Hepatocyte (in vitro differentiated cells): ENCODE results near the gene VASH2. TPM values are rescaled to one million over a fixed set of nuclear protein-coding genes. Genes with fewer than 3 reads are reported as not detected.

Experiments used
- DNase-seq: peaks from one replicate; pipeline ENCODE4 v3.0.0-alpha.2; 2016; ENCODE audit warnings: low spot score
- H2AFZ ChIP-seq: fragments of 200-600 bp; sonication (generic); 2 replicates; pipeline ENCODE4 v1.6.0; 2016; ENCODE audit warnings: antibody characterized with exemption, mild to moderate bottlenecking
- H3K27ac ChIP-seq: fragments of 200-600 bp; sonication (generic); 2 replicates; pipeline ENCODE4 v1.5.1; 2016; ENCODE audit warnings: mild to moderate bottlenecking
- H3K27me3 ChIP-seq: fragments of 200-600 bp; sonication (generic); 2 replicates; pipeline ENCODE4 v1.6.1; 2016
- H3K36me3 ChIP-seq: fragments of 200-600 bp; sonication (generic); replicated peaks from 2 replicates; pipeline ENCODE4 v1.5.1; 2016; ENCODE audit warnings: low read depth; ENCODE audit not compliant: insufficient read depth
- H3K4me1 ChIP-seq: fragments of 200-600 bp; sonication (generic); 2 replicates; pipeline ENCODE4 v1.5.1; 2016; ENCODE audit warnings: mild to moderate bottlenecking, moderate library complexity; ENCODE audit not compliant: insufficient read depth
- H3K4me2 ChIP-seq: fragments of 200-600 bp; sonication (generic); 2 replicates; pipeline ENCODE4 v1.6.0; 2016
- H3K4me3 ChIP-seq: fragments of 200-600 bp; sonication (generic); 2 replicates; pipeline ENCODE4 v1.5.1; 2016; ENCODE audit warnings: mild to moderate bottlenecking
- H3K79me2 ChIP-seq: fragments of 200-600 bp; sonication (generic); 2 replicates; pipeline ENCODE4 v1.6.0; 2017; ENCODE audit warnings: mild to moderate bottlenecking
- H3K9me2 ChIP-seq: fragments of 200-600 bp; sonication (generic); replicated peaks from 2 replicates; pipeline ENCODE4 v1.6.0; 2017; ENCODE audit warnings: mild to moderate bottlenecking; ENCODE audit not compliant: insufficient read depth
- H3K9me3 ChIP-seq: fragments of 200-600 bp; sonication (generic); 2 replicates; pipeline ENCODE4 v1.5.1; 2016; ENCODE audit warnings: low read depth, mild to moderate bottlenecking
- H4K20me1 ChIP-seq: fragments of 200-600 bp; sonication (generic); 2 replicates; pipeline ENCODE4 v1.6.0; 2016; ENCODE audit warnings: mild to moderate bottlenecking; ENCODE audit not compliant: insufficient read depth, poor library complexity, severe bottlenecking
- CTCF ChIP-seq: fragments of 200-600 bp; sonication (generic); IDR thresholded peaks from 2 replicates; pipeline ENCODE4 v1.5.1; 2016; ENCODE audit warnings: antibody characterized with exemption, mild to moderate bottlenecking; ENCODE audit not compliant: poor library complexity
- EZH2 ChIP-seq: fragments of 200-600 bp; sonication (generic); IDR thresholded peaks from 2 replicates; pipeline ENCODE4 v1.6.1; 2016; ENCODE audit warnings: antibody characterized with exemption, mild to moderate bottlenecking, borderline replicate concordance
- EZH2phosphoT487 ChIP-seq: fragments of 200-600 bp; sonication (generic); IDR thresholded peaks from one replicate; pipeline ENCODE4 v1.6.1; 2018; ENCODE audit warnings: antibody characterized with exemption, mild to moderate bottlenecking, low read depth, moderate library complexity; ENCODE audit not compliant: unreplicated experiment, severe bottlenecking
- WGBS: methylation state at CpG from one replicate; pipeline ENCODE4 v1.1.6; 2016; ENCODE audit warnings: low lambda C conversion rate; ENCODE audit errors: missing lambda C conversion rate; 5-methylcytosine and 5-hydroxymethylcytosine counted together
- polyA plus RNA-seq: library from polyadenylated mRNA; unstranded; fragments of >200 nt; fragmentation: Nextera tagmentation; extraction: Ambion mirVana; gene quantifications from 2 replicates; pipeline ENCODE4 v1.2.1, GENCODE V29; 2016
- total RNA-seq: library from RNA; depleted of rRNA; stranded (reverse); fragments of >200 nt; gene quantifications from 2 replicates; pipeline ENCODE4 v1.2.3, GENCODE V29; 2014

VASH2 gene
- total and polyA plus RNA-seq, 2 experiments from 2014 or later, result 3.0 to 3.6 TPM

GRCh38 chr1:212928323-212929291 is 21.7 kb upstream of the VASH2 start:
- Histone ChIP-seq H4K20me1 (no peaks in the 10 kb centered on the region), H3K9me3 (no peaks in the 10 kb centered on the region), H3K4me3 (no peak overlapping the region), H3K4me1 (no peaks in the 10 kb centered on the region), H3K27me3 (no peaks in the 10 kb centered on the region), H3K9me2 (no peaks in the 10 kb centered on the region), H2AFZ (no peak overlapping the region), H3K36me3 (no peaks in the 10 kb centered on the region), H3K79me2 (no peaks in the 10 kb centered on the region), H3K27ac (no peak overlapping the region), H3K4me2 (no peak overlapping the region)
- 64% methylated on average over 10 of the region's 10 CpGs for WGBS
- TF ChIP-seq EZH2phosphoT487 (no peak), CTCF (no peak), EZH2 (no peak)
- peak; percentile 1 for DNase-seq

DNA sequence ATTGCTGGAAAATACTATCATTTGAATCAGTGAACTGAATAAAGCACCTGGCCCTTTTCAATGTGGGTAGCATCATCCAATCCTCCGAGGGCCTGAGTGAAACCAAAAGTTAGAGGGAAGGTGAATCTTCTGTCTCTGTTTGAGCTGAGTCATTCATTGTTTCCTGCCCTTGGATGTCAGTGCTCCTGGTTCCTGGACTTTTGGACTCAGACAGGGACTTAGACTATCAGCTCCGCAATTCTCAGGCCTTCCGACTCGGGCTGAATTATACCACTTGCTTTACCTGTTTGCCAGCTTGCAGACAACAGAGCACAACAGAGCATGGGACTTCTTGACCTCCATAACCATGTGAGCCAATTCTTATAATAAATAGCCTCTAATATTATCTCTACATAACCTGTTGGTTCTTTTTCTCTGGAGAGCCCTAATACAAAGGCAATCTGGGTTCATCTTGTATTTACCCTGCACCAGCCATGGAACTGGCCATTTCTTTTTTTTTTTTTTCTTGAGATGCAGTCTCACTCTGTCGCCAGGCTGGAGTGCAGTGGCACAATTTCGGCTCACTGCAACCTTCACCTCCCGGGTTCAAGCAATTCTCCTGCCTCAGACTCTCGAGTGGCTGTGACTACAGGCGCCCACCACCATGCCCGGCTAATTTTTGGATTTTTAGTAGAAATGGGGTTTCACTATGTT is 19.2 kb upstream of the VASH2 start:
- H3K9me2 ChIP-seq, result no peaks in the 10 kb centered on the region
- 81% methylated on average over 9 of the region's 10 CpGs for WGBS
- H4K20me1 ChIP-seq, result no peaks in the 10 kb centered on the region
- H3K4me3 ChIP-seq, result no peak overlapping the region
- no peak overlapping the region for H2AFZ ChIP-seq
- H3K27me3 ChIP-seq, result no peaks in the 10 kb centered on the region
- no peaks in the 10 kb centered on the region for H3K79me2 ChIP-seq
- TF ChIP-seq EZH2 (no peak), CTCF (no peak), EZH2phosphoT487 (no peak)
- peak overlapping the region; percentile 18 for H3K27ac ChIP-seq
- no peaks in the 10 kb centered on the region for H3K36me3 ChIP-seq
- no peaks in the 10 kb centered on the region for H3K9me3 ChIP-seq
- DNase-seq, result peak; percentile 63
- H3K4me2 ChIP-seq, result peak overlapping the region; percentile 2
- no peaks in the 10 kb centered on the region for H3K4me1 ChIP-seq

DNA sequence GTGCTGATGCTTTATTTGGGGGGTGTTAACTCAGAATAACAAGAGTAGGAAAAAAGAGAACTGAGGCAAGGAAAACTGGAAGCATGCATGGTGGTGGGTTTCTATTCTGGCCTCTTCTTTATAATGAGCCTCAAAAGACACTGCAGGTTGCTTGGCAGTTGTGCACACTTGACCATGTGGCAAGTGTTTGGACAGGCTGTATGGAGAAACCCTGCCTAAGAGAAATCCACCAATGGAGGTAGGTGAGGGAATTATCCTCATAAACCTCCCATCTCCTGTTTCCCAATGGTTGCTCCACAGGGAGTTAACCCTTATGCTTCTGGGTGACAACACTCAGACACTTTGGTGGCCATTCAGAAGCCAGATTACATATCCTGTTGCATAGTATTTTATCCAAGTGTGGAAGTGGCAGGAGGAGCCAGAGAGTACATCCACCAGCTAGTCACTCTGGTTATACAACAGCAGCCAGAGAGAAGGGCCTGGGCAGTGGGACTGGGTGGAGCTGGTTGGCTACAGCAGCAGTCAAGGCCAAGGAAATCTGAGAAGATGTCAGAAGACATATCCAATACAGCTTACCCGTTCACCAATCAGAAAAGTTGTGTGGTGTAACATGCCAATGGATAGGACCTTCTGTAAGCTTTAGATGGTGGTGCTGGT is 16.4 kb upstream of the VASH2 start:
- Histone ChIP-seq H3K27me3 (no peaks in the 10 kb centered on the region), H3K36me3 (no peaks in the 10 kb centered on the region), H3K9me3 (no peaks in the 10 kb centered on the region), H3K4me2 (no peak overlapping the region), H2AFZ (no peak overlapping the region), H3K4me3 (no peak overlapping the region), H3K79me2 (no peaks in the 10 kb centered on the region), H3K27ac (no peak overlapping the region), H3K9me2 (no peaks in the 10 kb centered on the region), H3K4me1 (no peaks in the 10 kb centered on the region), H4K20me1 (no peaks in the 10 kb centered on the region)
- TF ChIP-seq CTCF, result no peak
- TF ChIP-seq EZH2, result no peak
- TF ChIP-seq EZH2phosphoT487, result no peak
- DNase-seq, result no peak
- 95% methylated on average over 1 of the region's 1 CpG for WGBS
